GM18858 (cell line): ENCODE results near the gene ZNF230.

Experiments
- ATAC-seq: cut with Tn5 transposase; IDR thresholded peaks from one replicate; pipeline ENCODE4 v1.9.1; 2021; ENCODE audit not compliant: unreplicated experiment

ZNF230 gene

DNA sequence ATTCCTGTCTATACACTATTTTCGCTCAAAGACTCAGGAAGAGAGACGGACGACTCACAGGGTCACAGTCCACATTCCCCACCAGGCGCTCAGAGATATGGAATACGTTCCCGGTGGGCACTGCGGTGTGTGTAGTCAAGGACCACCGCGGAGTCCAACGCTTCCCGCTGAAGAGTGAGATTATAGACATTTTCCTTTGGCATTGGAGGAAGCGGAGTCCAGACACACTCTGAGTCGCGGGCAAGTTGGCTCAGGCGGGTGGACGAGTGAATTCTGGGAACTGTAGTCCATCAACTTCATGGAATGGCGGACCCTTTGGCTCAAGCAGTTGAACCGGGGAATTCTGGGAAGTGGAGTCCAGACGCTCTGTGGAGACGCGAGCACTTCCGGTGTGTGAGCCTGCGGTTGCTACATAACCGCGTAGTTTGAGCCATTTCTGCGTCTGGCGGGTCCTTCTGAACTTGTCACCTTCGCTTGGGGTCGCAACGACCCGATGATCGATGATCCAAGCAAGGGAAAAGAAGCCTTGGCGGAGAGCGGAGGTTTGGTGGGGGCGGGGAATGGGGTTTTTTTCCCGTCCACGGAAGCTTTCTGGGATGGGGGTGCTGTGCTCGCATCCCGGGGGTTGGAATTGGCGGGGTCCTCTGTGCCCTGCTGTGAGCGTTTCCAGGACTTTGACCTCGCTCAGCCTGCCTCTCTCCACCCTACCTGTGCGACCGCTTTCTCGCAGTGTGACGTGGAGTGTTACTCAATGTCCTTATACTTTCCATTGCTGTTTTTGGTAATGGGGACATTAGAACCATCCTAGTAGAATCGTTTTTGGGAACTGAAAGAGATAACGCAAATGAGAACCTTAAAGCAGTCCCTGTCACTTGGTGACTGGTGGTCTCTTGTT, at the start of gene ZNF230:
Gene ZNF230, plus strand, starts transcription at position 392 of the 895 bp plus-strand sequence. CDS start 4,122 bp downstream, outside the sequence.
- ATAC-seq: peak; percentile 75

DNA sequence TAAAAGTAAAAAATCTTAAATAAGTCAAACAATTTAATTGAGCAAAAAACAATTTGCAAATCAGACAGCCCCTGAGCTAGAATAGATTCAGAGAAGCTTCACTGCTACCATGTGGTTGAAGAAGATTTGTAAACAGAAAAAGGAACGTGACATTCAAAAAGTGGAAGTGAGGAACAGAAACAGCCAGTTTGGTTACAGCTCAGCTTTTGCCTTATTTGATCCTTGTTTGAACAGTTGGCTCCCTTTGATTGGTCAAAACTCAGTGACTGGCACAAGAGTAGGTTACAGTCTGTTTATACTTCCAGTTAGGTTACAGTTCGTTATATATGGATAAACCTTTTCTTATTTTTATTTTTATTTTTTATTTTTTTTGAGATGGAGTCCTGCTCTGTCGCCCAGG, 45.9 kb upstream of the ZNF230 start:
- ATAC-seq: no peak

DNA sequence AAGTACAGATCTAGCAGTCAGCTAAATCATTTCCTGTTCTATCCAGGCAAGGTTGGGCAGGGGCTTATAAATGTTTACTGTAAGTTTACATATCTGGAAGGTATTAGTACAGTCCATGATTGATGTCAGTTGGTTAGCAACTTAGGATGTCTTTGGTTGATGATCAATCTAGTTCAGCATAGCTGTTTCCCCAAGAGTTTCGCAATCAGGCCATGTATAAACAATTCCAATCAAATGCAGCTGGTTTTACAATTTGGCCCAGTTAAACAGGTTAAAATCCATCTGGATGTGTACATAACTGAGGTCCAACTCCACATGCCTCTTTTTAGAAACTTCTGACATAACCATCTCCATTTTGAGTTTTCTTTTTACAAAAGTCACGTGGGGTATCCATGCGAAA, 44.9 kb upstream of the ZNF230 start:
- ATAC-seq: no peak

DNA sequence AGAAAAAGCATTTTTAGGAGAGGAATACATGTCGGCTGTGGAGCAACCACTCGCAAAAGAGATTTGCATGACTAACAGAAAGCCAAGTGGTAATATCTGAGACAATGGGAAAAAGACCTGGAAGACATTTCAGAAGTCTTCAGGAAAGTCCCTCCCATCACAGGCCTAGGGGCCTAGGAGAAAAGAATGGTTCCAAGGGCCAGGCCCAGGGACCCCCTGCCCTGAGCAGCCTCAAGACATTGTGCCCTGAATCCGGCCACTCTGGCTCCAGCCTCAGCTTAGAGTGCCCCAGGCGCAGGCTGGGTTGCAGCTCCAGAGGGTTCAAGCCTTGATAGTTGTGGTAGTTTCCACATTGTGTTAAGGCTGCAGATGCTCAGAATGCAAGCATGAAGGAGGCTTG, 42.3 kb upstream of the ZNF230 start:
- ATAC-seq: no peak

DNA sequence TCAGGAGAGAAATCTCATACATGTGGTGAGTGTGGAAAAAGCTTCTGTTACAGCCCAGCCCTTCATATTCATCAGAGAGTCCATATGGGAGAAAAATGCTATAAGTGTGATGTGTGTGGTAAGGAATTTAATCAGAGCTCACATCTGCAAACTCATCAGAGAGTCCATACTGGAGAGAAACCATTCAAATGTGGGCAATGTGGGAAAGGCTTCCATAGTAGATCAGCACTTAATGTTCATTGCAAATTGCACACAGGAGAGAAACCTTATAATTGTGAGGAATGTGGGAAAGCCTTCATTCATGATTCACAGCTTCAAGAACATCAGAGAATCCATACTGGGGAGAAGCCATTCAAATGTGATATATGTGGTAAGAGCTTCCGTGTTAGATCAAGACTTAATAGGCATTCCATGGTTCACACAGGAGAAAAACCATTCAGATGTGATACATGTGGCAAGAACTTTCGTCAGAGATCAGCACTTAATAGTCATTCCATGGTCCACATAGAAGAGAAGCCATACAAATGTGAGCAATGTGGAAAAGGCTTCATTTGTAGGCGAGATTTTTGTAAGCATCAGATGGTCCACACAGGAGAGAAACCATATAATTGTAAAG, 36.6 kb upstream of the ZNF230 start:
- ATAC-seq: no peak

DNA sequence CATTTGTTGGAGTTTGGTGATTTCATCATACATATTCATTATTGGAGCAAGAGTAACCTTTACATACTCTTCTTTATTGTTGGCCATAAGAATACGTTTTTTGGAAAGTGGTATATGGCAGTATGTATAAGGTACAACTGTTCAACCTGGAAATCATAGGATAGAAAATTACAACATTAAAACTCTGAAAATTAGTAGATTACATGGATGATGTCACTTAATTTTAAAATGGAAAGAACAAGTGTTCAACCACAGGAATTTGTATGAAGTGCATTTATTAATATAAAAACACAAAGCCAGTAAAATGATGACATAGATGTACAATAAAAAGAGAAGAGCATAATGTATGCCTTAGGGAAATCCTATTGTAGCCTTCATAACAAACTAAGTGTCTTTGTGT, 26.0 kb upstream of the ZNF230 start:
- no peak for ATAC-seq

DNA sequence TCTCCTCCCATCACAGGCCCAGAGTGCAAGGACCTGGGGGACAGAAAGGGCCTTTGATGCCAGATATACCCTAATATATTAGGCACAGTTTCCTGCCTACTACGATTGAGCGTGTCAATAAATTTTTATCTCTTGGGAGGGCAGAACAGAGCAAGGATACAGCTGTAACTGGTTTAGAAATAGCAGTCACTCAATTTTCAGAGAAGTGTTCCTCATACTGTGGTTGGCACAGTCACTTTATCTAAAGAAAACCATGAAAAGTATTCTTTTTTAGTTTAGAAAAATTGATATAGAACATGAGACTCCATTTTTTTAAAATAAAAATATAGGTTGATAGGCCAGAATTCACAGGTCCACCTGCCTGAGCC, 19.2 kb upstream of the ZNF230 start:
- ATAC-seq: no peak

DNA sequence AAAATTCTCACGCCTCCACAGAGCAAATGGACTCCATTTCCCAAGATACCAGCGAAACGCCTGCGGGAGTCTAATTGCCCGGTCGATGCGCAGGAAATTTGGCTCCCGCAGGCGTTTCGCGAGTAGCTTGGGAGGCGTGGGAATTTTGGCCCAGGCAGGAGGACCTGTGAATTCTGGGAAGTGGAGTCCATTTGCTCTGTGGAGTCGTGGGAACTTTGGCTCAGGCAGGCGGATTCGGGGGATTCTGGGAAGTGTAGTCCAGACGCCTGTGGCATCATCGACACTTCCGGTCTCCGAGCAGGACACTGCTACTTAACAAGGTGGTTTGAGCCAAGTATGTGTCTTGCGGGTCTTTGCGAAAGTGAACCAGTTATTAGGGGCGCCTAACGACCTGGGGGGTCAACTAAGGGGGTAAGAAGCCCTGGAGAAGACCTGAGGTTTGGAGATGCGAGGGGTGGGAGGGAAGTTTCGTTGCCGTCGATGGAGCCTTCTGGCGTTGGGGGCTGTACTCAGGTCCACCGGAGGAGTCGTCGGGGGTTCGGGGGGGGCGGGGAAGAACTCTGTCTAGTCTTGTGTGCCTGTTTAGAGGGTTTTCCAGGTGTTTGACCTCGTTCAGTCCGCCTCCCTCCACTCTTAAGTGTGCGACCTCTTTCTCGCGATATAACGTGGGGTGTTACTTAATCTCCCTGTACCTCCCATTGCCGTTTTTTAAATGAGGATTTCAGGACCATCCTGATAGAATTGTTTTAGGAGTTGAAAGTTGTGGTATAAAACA, 18.7 kb upstream of the ZNF230 start, which contains the start of gene ZNF155:
Gene ZNF155, plus strand, starts transcription at position 277 of the 775 bp plus-strand sequence. CDS start 4,356 bp downstream, outside the sequence.
- ATAC-seq: no peak

DNA sequence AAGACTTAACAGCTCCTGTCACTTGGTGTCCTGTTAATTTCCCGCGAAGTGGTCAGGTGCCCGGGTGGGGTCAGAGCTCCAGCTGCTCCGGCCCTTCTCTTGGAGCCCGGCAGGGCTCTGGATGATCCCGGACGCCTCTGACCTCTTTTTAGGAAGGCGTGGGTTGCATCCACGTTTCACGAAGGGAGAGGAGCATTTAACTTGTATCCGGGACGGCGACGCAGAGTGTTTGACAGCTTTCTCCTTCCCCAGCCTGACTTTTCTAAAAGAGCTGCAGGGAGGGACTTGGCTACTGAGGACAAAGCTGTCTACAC, 18.1 kb upstream of the ZNF230 start:
- ATAC-seq: no peak

DNA sequence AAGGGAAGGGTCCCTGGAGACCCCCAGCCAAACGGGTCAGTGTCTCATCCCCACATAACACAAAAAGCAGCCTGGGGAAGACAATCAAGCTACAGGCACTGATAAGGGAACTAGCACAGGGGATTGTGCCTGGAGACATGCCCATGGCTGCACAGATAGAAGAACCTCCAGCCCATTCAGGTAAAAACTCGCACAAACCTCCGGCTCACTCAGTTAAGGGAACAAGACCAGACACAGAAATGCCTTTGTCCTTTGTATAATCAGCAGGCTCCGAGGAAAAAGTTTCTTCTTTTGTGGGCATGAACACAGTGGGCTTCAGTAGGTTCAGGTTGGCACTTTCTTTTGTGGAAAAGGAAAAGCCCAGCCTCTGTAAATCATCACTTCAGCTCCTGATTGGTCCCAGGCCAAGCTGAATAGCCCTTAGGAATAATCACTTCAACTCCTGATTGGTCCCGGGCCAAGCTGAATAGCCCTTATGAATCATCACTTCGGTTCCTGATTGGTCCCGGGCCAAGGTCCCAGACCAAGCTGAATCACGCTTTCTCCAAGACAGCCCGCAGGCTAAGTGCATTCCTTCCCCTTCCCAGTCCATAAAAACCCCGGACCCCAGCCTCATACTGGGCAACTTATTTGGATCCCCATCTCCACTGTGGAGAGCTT, 5.0 kb upstream of the ZNF230 start:
- no peak for ATAC-seq

DNA sequence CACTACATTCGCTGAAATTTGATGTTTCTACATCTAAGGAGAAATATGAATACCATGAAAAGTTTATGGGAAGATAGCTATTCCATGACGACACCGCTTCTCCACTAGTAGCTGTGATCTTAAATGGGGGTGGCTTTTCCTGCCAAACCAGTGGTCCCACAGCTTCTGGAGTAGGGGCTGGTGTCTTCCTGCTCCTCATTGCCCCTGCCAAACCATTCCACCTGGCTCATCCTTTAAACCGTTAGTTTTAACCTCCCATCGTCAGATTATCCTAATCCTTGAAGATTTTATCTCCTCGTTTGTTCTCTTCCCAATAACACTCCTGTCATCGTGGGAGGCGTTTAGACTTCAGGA, 568 bp upstream of the ZNF230 start:
- no peak for ATAC-seq

DNA sequence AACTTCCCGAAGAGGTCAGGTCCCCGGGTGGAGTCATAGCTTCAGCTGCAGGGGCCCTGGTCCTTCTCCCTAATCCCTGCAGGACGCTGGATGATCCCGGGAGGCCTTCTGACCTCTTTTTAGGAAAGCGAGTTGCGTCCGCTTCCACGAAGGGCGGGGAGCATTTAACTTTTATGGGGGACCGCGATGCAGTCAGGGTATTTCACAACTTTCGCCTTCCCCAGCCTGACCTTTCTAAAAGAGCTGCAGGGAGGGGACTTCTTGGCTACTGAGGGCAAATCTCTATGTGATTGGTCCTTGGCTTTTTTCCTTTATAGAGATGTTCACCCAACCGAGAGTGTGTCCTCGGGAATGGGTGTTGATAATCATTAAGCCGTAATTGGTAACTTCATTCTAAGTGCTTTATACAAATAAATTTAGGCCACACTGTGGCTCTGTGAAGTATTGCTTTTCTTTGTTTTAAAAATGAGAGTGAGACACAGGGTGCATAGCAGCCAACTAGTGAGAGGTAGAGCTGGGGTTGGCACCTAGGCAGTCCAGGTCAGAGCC, 778 bp downstream of the ZNF230 start:
- peak; percentile 28 for ATAC-seq

DNA sequence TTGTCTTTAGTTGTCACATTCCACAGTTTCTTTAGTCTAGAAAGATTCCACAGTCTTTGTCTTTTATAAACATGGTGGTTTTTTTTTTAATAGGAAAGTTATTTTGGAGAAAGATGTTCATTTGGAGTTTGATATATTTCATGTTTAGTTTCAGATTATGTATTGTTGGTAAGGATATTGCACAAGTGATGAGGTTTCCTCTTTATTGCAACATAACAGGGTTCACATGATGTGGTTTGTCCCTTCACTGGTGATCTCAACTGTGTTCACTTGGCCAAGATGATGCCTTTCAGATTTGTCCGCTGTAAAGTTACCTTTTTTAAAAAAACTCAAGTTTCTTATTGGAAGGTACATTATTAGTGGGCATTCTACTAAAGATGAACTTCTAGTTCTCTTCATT, 3.2 kb downstream of the ZNF230 start:
- ATAC-seq: no peak

DNA sequence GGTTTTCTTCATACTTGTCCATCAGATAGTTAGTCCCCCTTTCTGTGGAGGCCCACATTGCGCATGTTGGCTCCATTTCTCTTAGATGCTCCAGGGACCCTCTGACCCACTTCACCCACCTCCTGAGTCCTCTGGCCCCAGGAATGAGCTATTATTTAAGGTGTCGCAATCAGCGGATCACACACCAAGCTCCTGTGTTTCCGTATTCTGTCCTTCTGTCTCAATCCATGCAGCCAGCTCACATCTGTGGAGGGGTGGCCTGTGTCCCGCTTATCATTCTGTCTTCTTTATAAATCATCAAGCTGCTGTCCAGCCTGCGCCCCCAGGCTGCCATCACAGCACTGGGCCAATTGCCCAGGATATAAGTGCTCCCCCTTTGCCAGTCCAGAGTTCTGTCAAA, 4.7 kb downstream of the ZNF230 start:
- no peak for ATAC-seq

DNA sequence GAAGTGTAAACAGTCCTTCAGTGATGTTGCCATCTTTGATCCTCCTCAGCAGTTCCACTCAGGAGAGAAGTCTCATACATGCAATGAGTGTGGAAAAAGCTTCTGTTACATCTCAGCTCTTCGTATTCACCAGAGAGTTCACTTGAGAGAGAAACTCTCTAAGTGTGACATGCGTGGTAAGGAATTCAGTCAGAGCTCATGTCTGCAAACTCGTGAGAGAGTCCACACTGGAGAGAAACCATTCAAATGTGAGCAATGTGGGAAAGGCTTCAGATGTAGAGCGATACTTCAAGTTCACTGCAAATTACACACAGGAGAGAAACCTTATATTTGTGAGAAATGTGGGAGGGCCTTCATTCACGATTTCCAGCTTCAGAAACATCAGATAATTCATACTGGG, 7.7 kb downstream of the ZNF230 start:
- ATAC-seq: no peak

DNA sequence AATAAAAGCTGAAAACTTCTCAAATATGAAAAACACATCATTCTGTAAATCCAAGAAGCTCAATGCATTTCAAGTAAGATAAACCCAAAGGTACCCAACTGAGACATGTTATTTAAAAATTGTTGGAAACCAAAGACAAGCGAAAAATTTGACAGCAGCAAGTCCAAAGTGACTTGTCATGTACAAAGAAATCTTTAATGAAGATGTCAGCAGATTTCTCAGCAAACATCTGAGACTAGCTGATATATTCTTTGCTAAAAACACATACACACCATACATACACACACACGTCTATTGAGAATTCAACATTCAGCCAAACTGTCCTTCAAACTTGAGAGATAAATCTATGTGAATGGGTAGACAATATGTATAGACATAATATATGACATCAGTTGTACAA, 16.7 kb downstream of the ZNF230 start:
- no peak for ATAC-seq

DNA sequence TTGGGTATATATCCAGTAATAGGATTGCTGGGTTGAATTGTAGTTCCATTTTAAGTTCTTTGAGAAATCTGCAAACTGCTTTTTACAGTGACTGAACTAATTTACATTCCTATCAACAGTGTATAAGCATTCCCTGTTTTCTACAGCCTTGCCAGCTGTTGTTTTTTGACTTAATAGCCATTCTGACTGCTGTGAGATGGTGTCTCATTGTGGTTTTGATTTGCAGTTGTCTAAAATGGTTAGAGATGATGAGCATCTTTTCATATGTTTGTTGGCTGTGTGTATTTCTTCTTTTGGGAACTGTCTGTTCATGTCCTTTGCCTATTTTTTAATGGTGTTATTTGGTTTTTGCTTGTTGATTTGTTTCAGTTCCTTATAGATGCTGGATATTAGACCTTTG, 18.5 kb downstream of the ZNF230 start:
- no peak for ATAC-seq

DNA sequence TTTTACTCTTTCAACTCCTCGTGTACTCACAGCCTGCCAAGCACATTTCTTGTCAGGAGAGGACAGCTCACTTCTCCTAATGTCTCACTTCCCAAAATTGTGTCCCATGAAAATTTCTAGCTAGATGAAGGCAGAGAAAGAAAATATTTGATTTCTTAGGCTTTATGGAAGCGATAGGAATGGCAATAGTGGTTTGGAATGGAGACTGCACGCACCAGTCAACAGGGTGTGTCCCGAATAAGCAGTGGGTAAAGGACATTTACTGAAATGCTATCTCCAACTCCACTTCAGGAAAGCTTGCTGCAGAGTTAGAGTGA, 22.1 kb downstream of the ZNF230 start:
- ATAC-seq: no peak

DNA sequence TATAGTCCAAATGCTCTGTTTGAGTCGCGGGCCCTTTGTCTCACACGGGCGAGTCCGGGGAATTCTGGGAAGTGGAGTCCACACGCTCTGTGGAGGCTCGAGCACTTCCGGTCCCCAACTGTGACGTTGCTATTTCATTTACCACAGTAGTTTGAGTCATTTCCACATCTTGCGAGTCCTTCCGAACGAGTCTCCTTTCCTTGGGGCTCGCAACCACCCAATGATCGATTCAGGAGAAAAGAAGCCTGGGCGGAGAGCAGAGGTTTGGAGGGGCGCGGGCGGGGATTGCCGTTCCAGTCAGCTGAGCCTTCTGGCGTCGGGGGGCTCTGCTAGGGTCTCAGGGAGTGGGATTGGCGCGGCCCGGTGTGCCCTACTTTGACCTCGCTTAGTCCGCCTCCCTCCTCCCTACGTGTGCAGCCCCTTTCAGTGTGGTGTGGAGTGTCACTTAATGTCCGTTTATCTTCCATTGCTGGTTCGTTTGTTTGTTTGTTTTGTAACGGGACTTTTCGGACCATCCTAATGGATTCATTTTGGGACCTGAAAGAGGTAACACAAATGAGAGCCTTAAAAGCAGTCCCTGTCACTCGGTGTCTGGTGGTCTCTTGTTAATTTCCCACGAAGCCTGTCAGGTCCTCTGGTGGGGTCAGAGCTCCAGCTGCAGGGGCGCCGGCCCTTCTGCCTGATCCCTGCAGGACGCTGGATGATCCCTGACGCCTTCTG, 22.6 kb downstream of the ZNF230 start, which contains the start of gene ZNF222:
Gene ZNF222, plus strand, starts transcription at position 163 of the 720 bp plus-strand sequence. Its CDS starts 58 bp downstream, at position 221.
- peak; percentile 82 for ATAC-seq

DNA sequence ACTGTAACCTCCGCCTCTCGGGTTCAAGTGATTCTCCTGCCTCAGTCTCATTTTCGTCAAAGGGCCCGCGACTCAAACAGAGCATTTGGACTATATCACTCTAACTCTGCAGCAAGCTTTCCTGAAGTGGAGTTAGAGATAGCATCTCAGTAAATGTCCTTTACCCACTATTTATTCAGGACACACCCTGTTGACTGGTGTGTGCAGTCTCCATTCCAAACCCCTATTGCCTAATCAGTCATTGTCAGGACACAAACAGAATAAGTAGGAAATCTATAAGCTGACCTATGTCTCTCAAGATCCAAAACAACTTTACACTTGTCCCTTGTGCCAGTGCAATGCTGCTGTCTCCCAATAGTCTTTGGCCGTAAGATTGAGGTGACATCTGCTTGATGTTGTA, 23.9 kb downstream of the ZNF230 start:
- no peak for ATAC-seq
